ENCODE data around the gene TSSK6. TPM values are rescaled to one million over a fixed set of nuclear protein-coding genes. Genes with fewer than 3 reads are reported as not detected.

The TSSK6 gene
- total and polyA plus RNA-seq, 2 of the 4 experiments (the other 2 are of a cell fraction), result 1.3 to 2.2 TPM

GRCh38 chr19:19470579-19470978, 44.8 kb downstream of the TSSK6 start:
- Histone ChIP-seq H3K18ac (ENCODE audit: low read depth, low read length) (no peak overlapping the region), H2BK20ac (ENCODE audit: low read depth, low read length) (no peak overlapping the region), H2AK5ac (ENCODE audit: low read depth, low read length) (no peak overlapping the region), H3K36me3 (ENCODE audit: control insufficient read depth, insufficient read depth, low read length) (peaks cover 23% of the 10 kb centered on the region), H4K5ac (ENCODE audit: low read depth, low read length) (no peak overlapping the region), H3K14ac (replicated peaks; ENCODE audit: low read depth, low read length) (no peak overlapping the region), H2BK15ac (ENCODE audit: low read depth, low read length) (no peak overlapping the region), H3K27ac (ENCODE audit: insufficient read depth, low read length) (no peak overlapping the region), H3K9me3 (ENCODE audit: control insufficient read depth, insufficient read depth, low read length) (peaks cover 10% of the 10 kb centered on the region), H3K4me2 (ENCODE audit: low read depth, low read length) (no peak overlapping the region), H3K9me1 (ENCODE audit: insufficient read depth, low read length) (peaks cover 20% of the 10 kb centered on the region), H3K4ac (ENCODE audit: low read depth, low read length) (no peak overlapping the region), H3K27me3 (ENCODE audit: control insufficient read depth, insufficient read depth, low read length) (no peaks in the 10 kb centered on the region), H3K56ac (ENCODE audit: extremely low read depth, insufficient read depth, low read length) (no peak overlapping the region), H2AK9ac (replicated peaks; ENCODE audit: low read depth, low read length, poor library complexity) (no peak overlapping the region), H3K9ac (ENCODE audit: low read depth, low read length) (no peak overlapping the region), H3K4me3 (ENCODE audit: insufficient read depth, low read depth, low read length) (no peak overlapping the region), H4K20me1 (ENCODE audit: insufficient read depth, low read length) (peaks cover 33% of the 10 kb centered on the region), H3K79me1 (ENCODE audit: low read depth in 1 of 2, low read length in 2 of 2) (peaks cover 28 to 68% of the 10 kb centered on the region in 2 experiments), H2BK5ac (ENCODE audit: low read depth, low read length, poor library complexity, severe bottlenecking) (no peak overlapping the region), H4K8ac (ENCODE audit: low read depth in 2 of 2, low read length in 2 of 2) (no peak overlapping the region), H2AFZ (replicated peaks; ENCODE audit: low read length, poor library complexity) (no peak overlapping the region), H4K91ac (ENCODE audit: insufficient read depth, low read depth, low read length) (no peak overlapping the region), H3K23ac (ENCODE audit: low read depth, low read length) (no peak overlapping the region), H2BK120ac (ENCODE audit: low read depth, low read length) (no peak overlapping the region), H3K4me1 (ENCODE audit: control insufficient read depth, insufficient read depth, low read length) (peaks cover 5% of the 10 kb centered on the region; the same call in 1 of the 2 replicates)
- ChIA-PET POLR2A (ENCODE audit: unreplicated experiment) (interaction anchor here (0.6 kb wide), 1 partner anchor 586 kb away, joined by 4 read pairs; no protein-coding TSS in a partner anchor), CTCF (no interaction called here)
- dilution Hi-C loops (cut with HindIII; ENCODE audit: low sequenced_read_pairs, unreplicated experiment), result no loop called here
- ATAC-seq (ENCODE audit: low read depth), result no peak
- no TSS peak for BruUV-seq (replicated peaks)
- DNase-seq, result no peak
- TF ChIP-seq MXI1 (IDR thresholded peaks at IDR 0.05; ENCODE audit: borderline replicate concordance, low read depth, low read length), result no peak
- TF ChIP-seq CHD1 (IDR thresholded peaks at IDR 0.05; ENCODE audit: low read depth, low read length), result no peak
- no peak for TF ChIP-seq POLR2A (IDR thresholded peaks at IDR 0.05; ENCODE audit: low read depth, low read length)
- no peak for TF ChIP-seq SMC3 (IDR thresholded peaks at IDR 0.05; ENCODE audit: low read depth, low read length)
- no peak for TF ChIP-seq USF2 (IDR thresholded peaks at IDR 0.05; ENCODE audit: low read depth, low read length)
- TF ChIP-seq MAZ (IDR thresholded peaks at IDR 0.05; ENCODE audit: borderline replicate concordance, low read depth, low read length), result no peak
- TF ChIP-seq RCOR1 (IDR thresholded peaks at IDR 0.05; ENCODE audit: insufficient replicate concordance, low read length), result no peak
- TF ChIP-seq CEBPB (IDR thresholded peaks at IDR 0.05; ENCODE audit: low read depth, low read length), result no peak
- no peak for TF ChIP-seq FOS (IDR thresholded peaks at IDR 0.05; ENCODE audit: low read depth, low read length)
- TF ChIP-seq RAD21 (IDR thresholded peaks at IDR 0.05; ENCODE audit: low read length), result no peak
- no peak for TF ChIP-seq BHLHE40 (IDR thresholded peaks at IDR 0.05; ENCODE audit: low read depth, low read length)
- no peak for TF ChIP-seq RFX5 (IDR thresholded peaks at IDR 0.05; ENCODE audit: low read depth, low read length)
- no peak for TF ChIP-seq ELK1 (IDR thresholded peaks at IDR 0.05; ENCODE audit: borderline replicate concordance, low read depth, low read length)
- TF ChIP-seq MAFK (IDR thresholded peaks at IDR 0.05; ENCODE audit: low read depth, low read length), result no peak
- no peak for TF ChIP-seq NFE2L2 (IDR thresholded peaks at IDR 0.05; ENCODE audit: low read depth, low read length)
- no peak for TF ChIP-seq CTCF (conservative IDR thresholded peaks at IDR 0.05; ENCODE audit: low read depth, low read length)
- intact Hi-C loops (cut with micrococcal nuclease), result no loop called here
- in situ Hi-C loops (cut with MboI; ENCODE audit: low sequenced_read_pairs), result no loop called here
- whole genome bisulfite sequencing, 2 experiments (ENCODE audit: extremely low coverage in 2 of 2, insufficient read length in 1 of 2), result 100% methylated on average over 1 of the region's 3 CpGs; no CpG with 5 or more reads in 1 of the 2 experiments

All from IMR-90 (cell line).